ENCODE results near the gene CCNYL1.

DNA sequence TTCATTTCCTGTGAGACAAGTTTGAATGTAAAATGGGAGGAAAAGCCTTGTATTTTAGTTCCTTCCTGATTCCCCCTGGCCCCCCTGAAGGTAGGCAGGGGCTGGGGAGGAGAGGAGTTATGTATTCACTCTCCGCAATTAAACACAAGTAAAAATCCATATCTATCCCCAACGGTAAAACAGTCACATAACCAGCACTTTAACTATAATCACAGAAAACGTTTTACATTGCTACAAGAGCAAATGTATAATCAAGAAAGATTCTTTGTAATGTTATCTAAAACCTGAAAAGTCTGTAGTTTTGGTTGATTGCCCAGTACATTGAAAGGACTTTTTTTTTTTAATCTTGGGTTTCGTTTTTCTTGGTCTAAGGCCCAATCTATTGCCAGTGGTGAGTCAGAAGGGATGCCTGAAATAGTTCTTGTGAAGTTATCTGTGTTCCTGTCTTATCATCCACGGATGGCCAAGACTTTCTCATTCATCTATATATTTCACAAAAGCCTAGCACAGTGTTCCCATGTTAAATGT is 34.5 kb upstream of the CCNYL1 start:
- no peak for TF ChIP-seq EZH2 (IDR thresholded peaks at IDR 0.05; ENCODE audit: low read length, missing control alignments)
- TF ChIP-seq, protein P1, sequence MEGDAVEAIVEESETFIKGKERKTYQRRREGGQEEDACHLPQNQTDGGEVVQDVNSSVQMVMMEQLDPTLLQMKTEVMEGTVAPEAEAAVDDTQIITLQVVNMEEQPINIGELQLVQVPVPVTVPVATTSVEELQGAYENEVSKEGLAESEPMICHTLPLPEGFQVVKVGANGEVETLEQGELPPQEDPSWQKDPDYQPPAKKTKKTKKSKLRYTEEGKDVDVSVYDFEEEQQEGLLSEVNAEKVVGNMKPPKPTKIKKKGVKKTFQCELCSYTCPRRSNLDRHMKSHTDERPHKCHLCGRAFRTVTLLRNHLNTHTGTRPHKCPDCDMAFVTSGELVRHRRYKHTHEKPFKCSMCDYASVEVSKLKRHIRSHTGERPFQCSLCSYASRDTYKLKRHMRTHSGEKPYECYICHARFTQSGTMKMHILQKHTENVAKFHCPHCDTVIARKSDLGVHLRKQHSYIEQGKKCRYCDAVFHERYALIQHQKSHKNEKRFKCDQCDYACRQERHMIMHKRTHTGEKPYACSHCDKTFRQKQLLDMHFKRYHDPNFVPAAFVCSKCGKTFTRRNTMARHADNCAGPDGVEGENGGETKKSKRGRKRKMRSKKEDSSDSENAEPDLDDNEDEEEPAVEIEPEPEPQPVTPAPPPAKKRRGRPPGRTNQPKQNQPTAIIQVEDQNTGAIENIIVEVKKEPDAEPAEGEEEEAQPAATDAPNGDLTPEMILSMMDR (conservative IDR thresholded peaks at IDR 0.05 in 1 of 2, IDR thresholded peaks at IDR 0.05 in 1 of 2; ENCODE audit: low read depth in 1 of 2, low read length in 2 of 2), result no peak

Measured in fibroblast of lung (primary cell).